OCI-LY1 (cell line): Measurements from ENCODE around the gene CEP162.

Source experiments
- EZH2 ChIP-seq: fragments of 200-600 bp; sonication (generic), shearing (Covaris generic); IDR thresholded peaks from 2 replicates; pipeline ENCODE4 v1.8.0; 2017; ENCODE audit warnings: borderline replicate concordance, mixed run types, mild to moderate bottlenecking, antibody characterized with exemption, low read length, moderate library complexity, mixed read lengths
- TF ChIP-seq, protein P1 (sequence below): fragments of 200-600 bp; sonication (generic), shearing (Covaris generic); IDR thresholded peaks from 2 replicates; pipeline ENCODE4 v1.5.1; 2017; ENCODE audit warnings: mild to moderate bottlenecking, antibody characterized with exemption, low read length, moderate library complexity, mixed read lengths

DNA sequence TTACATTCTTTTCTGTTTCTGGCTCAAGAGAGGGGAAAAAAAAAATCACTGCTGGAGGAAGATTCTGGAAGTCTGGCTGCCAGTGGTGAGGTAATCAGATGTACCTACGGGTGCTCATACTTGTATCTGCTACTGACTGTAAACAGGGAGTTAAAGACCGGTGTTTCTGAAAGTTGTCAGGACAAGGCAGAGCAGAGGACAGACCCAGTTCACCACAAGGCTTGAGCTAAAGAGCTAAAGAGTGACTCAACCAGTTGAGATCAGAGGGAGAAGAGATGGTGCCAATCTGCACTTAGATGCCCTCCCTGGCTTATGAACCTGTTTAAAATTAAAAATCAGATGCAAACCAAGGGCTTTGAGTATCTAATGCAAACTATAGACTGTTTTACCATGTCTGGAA lies 55.4 kb downstream of the CEP162 start:
- TF ChIP-seq EZH2, result no peak
- TF ChIP-seq, protein P1, sequence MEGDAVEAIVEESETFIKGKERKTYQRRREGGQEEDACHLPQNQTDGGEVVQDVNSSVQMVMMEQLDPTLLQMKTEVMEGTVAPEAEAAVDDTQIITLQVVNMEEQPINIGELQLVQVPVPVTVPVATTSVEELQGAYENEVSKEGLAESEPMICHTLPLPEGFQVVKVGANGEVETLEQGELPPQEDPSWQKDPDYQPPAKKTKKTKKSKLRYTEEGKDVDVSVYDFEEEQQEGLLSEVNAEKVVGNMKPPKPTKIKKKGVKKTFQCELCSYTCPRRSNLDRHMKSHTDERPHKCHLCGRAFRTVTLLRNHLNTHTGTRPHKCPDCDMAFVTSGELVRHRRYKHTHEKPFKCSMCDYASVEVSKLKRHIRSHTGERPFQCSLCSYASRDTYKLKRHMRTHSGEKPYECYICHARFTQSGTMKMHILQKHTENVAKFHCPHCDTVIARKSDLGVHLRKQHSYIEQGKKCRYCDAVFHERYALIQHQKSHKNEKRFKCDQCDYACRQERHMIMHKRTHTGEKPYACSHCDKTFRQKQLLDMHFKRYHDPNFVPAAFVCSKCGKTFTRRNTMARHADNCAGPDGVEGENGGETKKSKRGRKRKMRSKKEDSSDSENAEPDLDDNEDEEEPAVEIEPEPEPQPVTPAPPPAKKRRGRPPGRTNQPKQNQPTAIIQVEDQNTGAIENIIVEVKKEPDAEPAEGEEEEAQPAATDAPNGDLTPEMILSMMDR, result no peak
